HTERT RPE-1 (cell line): ENCODE results near the gene MAP7.
"Not testable (repeated sequence)": the region's sequence is repeated elsewhere in the genome, so short reads cannot be mapped to it uniquely, and the experiment has no call there.

Experiments used
- in situ Hi-C: fragments of 300-500 bp; cut with MboI; formaldehyde crosslinking; loops from 4 replicates; pipeline ENCODE4 v1.14.3; 2020; ENCODE audit warnings: low sequenced_read_pairs

The MAP7 gene

GRCh38 chr6:136550330-136551071 lies at the start of gene MAP7:
Gene MAP7, minus strand, starts transcription at chr6:136550422. Its CDS starts 14 bp downstream, at chr6:136550408.
- in situ Hi-C loops: no loop called here

- in situ Hi-C loops: no loop called here
These were observed 49.2 kb upstream of the MAP7 start for GRCh38 chr6:136599329-136600011.

- in situ Hi-C loops: no loop called here
These were observed 47.8 kb upstream of the MAP7 start for GRCh38 chr6:136598048-136598447.

- in situ Hi-C loops: no loop called here
These were observed 44.4 kb upstream of the MAP7 start for GRCh38 chr6:136594671-136595070.

- in situ Hi-C loops: no loop called here
These were observed 43.7 kb upstream of the MAP7 start for GRCh38 chr6:136593748-136594490.

GRCh38 chr6:136592930-136593673 lies 42.9 kb upstream of the MAP7 start:
- in situ Hi-C loops: no loop called here

- in situ Hi-C loops: no loop called here
These were observed 41.4 kb upstream of the MAP7 start for GRCh38 chr6:136591617-136592016.

GRCh38 chr6:136590846-136591245 lies 40.6 kb upstream of the MAP7 start:
- in situ Hi-C loops: not testable (repeated sequence)

- in situ Hi-C loops: no loop called here
These were observed 37.3 kb upstream of the MAP7 start for GRCh38 chr6:136587527-136587926.

- in situ Hi-C loops: no loop called here
These were observed 36.1 kb upstream of the MAP7 start for GRCh38 chr6:136586295-136586694.

- in situ Hi-C loops: not testable (repeated sequence)
These were observed 35.3 kb upstream of the MAP7 start for GRCh38 chr6:136585523-136585922.

- in situ Hi-C loops: not testable (repeated sequence)
These were observed 34.1 kb upstream of the MAP7 start for GRCh38 chr6:136584290-136584689.

GRCh38 chr6:136582711-136583471 lies 32.7 kb upstream of the MAP7 start:
- in situ Hi-C loops: no loop called here

GRCh38 chr6:136579800-136580199 lies 29.6 kb upstream of the MAP7 start:
- in situ Hi-C loops: no loop called here

GRCh38 chr6:136576821-136577220 lies 26.6 kb upstream of the MAP7 start:
- in situ Hi-C loops: no loop called here

GRCh38 chr6:136571496-136571895 lies 21.3 kb upstream of the MAP7 start:
- in situ Hi-C loops: no loop called here

GRCh38 chr6:136571065-136571464 lies 20.8 kb upstream of the MAP7 start:
- in situ Hi-C loops: no loop called here

GRCh38 chr6:136568129-136568528 lies 17.9 kb upstream of the MAP7 start:
- in situ Hi-C loops: no loop called here

GRCh38 chr6:136567688-136568087 lies 17.5 kb upstream of the MAP7 start:
- in situ Hi-C loops: no loop called here

GRCh38 chr6:136566851-136567250 lies 16.6 kb upstream of the MAP7 start:
- in situ Hi-C loops: no loop called here
